ENCODE results near the gene NEDD4. TPM values are rescaled to one million over a fixed set of nuclear protein-coding genes. Genes with fewer than 3 reads are reported as not detected.
"Not testable (repeated sequence)": the region's sequence is repeated elsewhere in the genome, so short reads cannot be mapped to it uniquely, and the experiment has no call there.

NEDD4 gene
- total RNA-seq, 1 donor from 2014 or later = 31.5 TPM

DNA sequence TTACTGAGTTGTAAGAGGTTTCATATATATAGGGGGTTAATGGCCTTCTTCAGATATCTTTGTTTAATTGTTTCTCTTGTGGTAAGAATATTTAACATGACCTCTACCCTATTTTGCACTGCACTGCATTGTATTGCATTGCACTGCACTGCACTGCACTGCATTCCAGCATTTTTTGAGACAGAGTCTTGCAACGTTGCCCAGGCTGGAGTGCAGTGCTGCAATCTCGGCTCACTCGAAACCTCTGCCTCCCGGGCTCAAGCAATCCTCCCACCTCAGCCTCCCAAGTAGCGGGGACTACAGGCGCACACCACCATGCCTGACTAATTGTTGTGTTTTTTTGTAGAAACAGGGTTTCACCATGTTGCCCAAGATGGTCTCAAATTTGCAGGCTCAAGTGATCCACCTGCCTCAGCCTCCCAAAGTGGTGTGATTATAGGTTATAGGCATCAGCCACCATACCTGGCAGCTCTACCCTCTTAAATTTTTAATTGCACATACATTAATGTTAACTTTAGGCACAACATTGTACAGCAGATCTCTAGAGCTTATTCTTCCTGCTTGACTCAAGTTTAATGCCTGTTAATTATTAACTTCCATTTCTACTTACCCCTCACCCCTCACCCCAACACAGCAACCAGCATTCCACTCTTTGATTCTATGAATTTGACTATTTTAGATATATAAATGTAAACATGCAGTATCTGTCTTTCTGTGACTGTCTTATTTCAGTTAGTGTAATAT, 38.4 kb downstream of the NEDD4 start:
- DNase-seq = no peak

DNA sequence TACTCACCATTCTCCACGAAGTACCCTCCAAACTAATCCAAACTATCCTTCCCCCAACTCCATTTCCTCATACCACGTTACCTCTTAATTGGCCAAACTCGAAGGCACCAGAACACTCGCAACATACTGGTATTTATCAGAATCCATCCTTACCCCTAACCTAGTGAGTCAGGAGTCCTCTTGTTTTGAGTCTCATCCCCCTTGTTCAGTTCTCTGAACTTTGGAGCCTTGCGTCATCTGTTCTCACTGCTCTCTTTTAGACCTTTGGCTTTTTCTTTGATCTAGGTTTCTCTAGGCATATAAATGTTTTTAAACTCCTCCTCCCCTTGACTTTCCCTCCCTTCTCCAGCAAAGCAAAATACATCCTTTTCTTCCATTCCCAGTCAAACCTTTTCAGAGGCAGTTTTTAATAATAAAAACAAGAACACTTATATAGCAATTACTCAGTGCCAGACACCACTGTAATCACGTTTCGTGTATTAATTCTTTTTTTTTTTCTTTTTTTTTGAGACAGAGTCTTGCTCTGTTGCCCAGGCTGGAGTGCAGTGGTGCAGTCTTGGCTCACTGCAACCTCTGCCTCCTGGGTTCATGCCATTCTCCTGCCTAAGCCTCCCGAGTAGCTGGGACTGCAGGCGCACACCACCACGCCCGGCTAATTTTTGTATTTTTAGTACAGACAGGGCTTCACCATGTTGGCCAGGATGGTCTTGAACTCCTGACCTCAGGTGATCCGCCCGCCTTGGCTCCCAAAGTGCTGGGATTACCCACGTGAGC, 40.7 kb downstream of the NEDD4 start:
- DNase-seq = not testable (repeated sequence)

DNA sequence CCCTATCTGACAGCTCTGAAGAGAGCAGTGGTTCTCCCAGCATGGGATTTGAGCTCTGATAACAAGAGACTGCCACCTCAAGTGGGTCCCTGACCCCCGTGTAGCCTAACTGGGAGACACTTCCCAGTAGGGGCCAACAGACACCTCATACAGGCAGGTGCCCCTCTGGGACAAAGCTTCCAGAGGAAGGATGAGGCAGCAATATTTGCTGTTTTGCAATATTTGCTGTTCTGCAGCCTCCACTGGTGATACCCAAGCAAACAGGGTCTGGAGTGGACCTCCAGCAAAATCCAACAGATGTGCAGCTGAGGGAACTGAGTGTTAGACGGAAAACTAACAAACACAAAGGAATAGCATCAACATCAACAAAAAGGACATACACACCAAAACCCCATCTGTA, 48.8 kb downstream of the NEDD4 start:
- not testable (repeated sequence) for DNase-seq

- DNase-seq = no peak
Measured at GRCh38 chr15:55942332-55942731, 51.1 kb downstream of the NEDD4 start.

DNA sequence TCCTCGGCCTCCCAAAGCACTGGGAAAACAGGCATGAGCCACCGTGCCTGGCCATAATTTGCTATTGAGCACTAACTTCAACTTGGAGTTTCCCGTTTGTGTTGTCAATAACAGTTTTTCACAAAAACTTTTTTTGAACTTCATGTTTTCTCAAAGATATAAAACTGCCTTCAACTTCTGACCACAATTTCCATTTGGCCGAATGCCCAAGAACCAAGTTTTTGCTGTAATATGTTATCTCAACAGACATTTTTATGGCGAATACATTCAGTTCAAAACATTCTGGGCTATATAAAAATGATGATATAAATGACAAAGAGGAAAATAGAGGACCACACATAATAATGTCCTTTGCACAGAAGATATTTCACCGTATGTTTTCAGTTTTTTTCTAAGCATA, 56.4 kb downstream of the NEDD4 start:
- no peak for DNase-seq

DNA sequence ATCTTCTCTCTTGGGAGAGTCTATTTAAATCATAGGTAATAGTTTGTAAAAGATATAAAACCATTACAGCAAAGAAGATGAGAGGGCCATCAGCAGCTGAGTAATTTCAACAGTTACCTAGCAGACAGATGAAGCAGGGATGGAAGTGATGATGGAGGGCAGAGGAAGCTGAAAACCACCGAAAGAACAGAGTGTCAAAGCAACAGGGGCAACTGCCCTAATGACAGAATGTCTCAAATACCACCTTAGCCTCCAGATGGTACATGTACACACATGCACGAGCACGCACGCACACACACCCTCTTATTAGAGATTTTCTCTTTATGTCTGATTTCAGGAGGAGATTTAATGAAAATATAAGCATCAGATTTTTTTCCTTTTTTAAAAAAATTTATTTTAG, 64.5 kb downstream of the NEDD4 start:
- no peak for DNase-seq

GRCh38 chr15:55921744-55922143, 71.7 kb downstream of the NEDD4 start:
- DNase-seq = no peak

- DNase-seq = peak; percentile 72
Measured at GRCh38 chr15:55917881-55918296, 75.5 kb downstream of the NEDD4 start.

- DNase-seq = peak; percentile 42
Measured at GRCh38 chr15:55916666-55917409, 76.6 kb downstream of the NEDD4 start.

DNA sequence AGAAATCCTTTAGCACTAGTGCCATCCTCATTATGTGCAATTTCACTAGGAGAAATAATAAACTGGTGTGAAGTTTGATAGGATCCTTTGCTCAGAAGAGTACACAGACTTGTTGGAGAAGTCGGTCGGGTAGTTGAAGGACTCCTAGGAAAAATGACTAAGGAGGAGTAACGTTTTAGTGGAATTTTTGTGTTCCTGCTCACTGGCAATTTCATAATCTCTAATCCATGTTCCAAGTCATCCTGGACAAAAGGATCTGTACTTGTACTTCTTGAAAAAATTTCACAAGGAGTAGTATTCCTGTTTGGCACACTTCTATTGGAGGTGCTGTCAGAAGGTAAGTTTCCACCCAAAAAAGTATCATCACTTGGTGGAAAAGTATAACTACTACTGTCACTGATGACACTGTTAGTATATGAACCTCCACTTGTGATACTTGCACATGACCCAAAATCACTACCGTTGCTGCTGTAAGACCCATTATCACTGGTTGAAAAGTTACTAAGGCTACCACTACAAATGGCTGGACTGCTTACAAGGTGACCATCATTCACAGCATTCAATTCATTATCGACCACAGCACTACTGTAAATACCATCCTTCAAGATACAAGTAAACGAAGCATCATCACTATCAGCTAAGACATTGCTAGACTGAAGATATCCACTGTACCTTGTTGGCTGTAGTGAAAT, 77.4 kb downstream of the NEDD4 start:
- no peak for DNase-seq

- no peak for DNase-seq
Measured at GRCh38 chr15:55915221-55915620, 78.2 kb downstream of the NEDD4 start.

DNA sequence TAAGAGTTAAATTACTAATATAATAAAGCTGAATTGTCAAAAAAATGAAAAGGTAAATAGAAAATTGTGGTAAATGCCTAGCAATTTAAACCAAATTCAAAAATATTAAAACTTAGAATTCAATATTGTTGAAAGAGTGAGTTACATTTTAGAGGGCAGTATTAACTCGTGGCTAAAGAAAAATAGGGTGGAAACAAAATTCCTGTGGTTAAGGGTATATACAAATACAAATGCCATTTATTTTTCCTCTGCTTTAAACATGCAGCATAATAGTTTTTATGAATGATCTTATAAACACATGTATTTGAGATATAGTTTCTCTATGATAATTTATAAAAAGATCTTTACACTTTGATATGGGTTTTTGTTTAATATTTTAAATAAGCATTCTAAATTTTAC, 79.0 kb downstream of the NEDD4 start:
- no peak for DNase-seq

- no peak for DNase-seq
Measured at GRCh38 chr15:55912982-55913381, 80.4 kb downstream of the NEDD4 start.

GRCh38 chr15:55909036-55909811, 84.2 kb downstream of the NEDD4 start:
- DNase-seq = no peak

- DNase-seq = no peak
Measured at GRCh38 chr15:55907797-55908196, 85.6 kb downstream of the NEDD4 start.

DNA sequence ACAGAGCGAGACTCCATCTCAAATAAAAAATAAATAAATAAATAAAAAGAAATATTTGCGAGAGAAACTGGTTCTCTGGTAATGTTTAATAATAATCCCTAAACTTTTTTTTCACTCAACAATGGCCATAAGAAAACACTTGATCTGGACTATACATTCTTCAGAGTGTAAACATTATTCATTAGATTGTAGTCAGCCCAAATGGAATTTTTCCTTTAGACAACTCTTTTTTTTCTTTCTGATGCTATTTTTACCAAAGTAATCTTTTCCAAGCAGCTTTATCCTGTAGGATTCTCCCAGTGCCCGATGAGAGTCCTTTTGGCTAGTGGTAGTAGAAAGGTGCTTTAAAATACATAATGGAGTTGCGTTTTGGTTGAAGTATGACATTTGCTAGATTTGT, 90.4 kb downstream of the NEDD4 start:
- no peak for DNase-seq

- DNase-seq = no peak
Measured at GRCh38 chr15:55900019-55900418, 93.4 kb downstream of the NEDD4 start.

- DNase-seq = no peak
Measured at GRCh38 chr15:55899537-55899936, 93.9 kb downstream of the NEDD4 start.

- DNase-seq = peak; percentile 57
Measured at GRCh38 chr15:55897560-55898336, 95.7 kb downstream of the NEDD4 start.

DNA sequence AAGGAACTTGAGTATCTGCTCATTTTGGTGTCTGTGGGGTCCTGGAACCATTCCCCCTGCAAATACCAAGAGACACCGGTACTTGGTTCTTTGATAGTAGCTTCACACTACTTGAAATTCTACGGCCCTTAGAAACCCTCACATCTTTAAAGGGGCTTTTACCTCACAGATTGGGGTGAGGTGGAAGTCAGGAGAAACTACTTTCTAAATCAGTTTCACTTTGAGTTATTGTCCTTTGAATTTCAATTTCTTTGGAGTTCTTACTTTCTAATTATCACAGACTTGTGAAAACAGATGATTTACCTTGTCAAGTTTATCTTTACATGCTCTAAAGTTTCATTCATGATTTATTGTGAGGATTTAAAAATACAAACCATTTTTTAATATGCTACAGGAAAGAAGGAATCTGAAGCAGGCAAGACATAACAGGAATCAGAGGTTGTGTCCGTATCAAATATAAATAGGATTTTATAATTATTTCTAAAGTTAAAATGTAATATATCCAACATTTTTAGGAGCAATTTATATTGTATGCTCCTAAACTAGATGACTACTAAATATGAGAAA, 98.9 kb downstream of the NEDD4 start:
- no peak for DNase-seq

Measured in tongue (tissue), 2 donors.